Measurements from ENCODE around the gene HES1.

Gene HES1

DNA sequence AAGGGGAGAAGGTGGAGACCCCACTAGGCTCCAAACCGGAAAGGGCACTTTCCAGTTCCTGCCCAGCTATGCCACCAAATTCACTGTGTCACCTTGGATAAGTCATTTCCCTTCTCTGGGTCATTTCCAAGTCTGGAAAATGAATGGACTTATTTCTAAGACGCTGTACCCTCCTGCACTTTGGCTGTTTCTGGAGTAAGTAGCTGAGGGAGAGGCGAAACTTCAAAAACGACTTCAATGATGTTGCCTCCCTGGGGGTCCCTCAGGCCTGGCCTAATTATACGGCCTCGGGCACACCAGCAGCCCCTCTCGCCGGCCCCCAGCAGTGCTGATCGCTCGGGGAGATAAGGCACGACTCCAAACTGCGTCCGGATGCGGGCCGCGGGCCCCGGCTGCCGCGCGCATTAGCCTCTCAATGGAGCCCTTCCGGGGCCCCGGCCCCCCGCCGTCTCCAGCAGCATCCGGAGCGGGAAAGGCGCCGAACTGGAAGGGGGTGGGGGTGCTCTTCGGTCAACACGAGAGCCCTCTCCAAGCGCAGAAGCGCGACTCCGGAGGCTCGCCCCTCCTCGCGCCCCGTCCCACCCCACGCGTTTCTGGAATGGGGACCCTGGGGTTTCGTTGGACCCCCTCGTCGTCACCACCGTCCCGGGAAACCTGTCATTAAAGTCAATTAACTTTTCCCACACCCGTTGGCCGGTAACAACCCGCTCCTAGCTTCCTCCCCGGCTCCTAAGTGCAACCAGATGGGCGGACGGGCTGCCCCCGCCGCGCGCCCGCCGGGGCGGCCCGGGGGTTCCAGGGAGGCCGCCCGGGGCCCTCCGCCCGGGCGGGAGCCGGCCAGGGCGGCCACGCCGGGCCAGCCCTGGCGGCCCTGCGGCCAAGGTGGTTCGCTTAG is 4.8 kb downstream of the HES1 start:
- TF ChIP-seq POLR2AphosphoS5 (IDR thresholded peaks at IDR 0.05; ENCODE audit: low read depth, low read length) (0 out of 2 replicates have a peak, but pooled peaks have one; percentile 9), SIN3A (IDR thresholded peaks at IDR 0.05; ENCODE audit: borderline replicate concordance, insufficient read depth, low read length) (no peak)

DNA sequence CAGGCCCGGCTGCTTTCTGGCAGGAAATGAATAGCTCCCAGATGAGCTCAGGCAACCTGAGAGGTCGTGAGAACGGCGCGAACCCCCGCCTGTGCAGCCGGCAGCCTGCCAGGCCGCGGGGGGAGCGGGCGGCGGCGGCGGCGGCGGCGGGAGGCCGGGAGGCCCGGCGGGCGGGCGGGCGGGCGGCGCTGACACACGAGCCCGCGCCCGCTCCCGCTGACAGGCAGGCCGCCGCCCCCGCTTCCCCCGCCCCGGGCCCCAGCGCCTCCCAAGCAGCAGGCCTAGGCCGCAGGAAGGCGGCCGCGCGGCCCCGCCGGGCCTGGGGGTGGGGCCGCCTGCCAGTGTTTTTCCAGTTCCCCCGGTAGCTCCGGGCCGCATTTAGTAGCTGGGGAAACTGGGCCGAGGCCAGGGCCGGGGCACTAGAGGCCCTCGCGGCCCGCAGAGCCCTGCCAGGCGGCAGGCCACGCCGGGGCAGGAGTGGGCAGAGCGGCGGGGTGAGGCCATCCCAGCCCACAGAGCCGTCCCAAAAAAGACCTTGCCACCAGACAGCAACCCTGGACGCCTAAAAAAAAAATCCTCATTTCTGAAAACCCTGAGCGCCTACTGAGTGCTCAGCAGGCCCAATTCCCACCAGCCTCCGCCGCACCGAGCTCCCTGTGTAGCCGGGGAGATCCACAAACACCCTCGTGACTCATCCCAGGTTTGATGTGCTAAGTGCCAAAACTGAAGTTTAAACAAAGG is 5.6 kb downstream of the HES1 start:
- TF ChIP-seq FOXP2 (optimal IDR thresholded peaks at IDR 0.05; ENCODE audit: borderline replicate concordance, extremely low read depth, extremely low read length, insufficient read depth), result no peak
- no peak; the same call in 1 of the 2 replicates for TF ChIP-seq POLR2AphosphoS5 (IDR thresholded peaks at IDR 0.05; ENCODE audit: low read depth, low read length)
- TF ChIP-seq, protein P1, sequence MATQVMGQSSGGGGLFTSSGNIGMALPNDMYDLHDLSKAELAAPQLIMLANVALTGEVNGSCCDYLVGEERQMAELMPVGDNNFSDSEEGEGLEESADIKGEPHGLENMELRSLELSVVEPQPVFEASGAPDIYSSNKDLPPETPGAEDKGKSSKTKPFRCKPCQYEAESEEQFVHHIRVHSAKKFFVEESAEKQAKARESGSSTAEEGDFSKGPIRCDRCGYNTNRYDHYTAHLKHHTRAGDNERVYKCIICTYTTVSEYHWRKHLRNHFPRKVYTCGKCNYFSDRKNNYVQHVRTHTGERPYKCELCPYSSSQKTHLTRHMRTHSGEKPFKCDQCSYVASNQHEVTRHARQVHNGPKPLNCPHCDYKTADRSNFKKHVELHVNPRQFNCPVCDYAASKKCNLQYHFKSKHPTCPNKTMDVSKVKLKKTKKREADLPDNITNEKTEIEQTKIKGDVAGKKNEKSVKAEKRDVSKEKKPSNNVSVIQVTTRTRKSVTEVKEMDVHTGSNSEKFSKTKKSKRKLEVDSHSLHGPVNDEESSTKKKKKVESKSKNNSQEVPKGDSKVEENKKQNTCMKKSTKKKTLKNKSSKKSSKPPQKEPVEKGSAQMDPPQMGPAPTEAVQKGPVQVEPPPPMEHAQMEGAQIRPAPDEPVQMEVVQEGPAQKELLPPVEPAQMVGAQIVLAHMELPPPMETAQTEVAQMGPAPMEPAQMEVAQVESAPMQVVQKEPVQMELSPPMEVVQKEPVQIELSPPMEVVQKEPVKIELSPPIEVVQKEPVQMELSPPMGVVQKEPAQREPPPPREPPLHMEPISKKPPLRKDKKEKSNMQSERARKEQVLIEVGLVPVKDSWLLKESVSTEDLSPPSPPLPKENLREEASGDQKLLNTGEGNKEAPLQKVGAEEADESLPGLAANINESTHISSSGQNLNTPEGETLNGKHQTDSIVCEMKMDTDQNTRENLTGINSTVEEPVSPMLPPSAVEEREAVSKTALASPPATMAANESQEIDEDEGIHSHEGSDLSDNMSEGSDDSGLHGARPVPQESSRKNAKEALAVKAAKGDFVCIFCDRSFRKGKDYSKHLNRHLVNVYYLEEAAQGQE (IDR thresholded peaks at IDR 0.05; ENCODE audit: insufficient read depth in 1 of 2, low read depth in 2 of 2, low read length in 2 of 2), result 0 out of 4 replicates have a peak, but pooled peaks of 1 of the 2 experiments have one; percentile 9
- TF ChIP-seq SIN3A (IDR thresholded peaks at IDR 0.05; ENCODE audit: borderline replicate concordance, insufficient read depth, low read length), result no peak
- no peak for TF ChIP-seq TAF1 (IDR thresholded peaks at IDR 0.05; ENCODE audit: borderline replicate concordance, insufficient read depth, low read length)

DNA sequence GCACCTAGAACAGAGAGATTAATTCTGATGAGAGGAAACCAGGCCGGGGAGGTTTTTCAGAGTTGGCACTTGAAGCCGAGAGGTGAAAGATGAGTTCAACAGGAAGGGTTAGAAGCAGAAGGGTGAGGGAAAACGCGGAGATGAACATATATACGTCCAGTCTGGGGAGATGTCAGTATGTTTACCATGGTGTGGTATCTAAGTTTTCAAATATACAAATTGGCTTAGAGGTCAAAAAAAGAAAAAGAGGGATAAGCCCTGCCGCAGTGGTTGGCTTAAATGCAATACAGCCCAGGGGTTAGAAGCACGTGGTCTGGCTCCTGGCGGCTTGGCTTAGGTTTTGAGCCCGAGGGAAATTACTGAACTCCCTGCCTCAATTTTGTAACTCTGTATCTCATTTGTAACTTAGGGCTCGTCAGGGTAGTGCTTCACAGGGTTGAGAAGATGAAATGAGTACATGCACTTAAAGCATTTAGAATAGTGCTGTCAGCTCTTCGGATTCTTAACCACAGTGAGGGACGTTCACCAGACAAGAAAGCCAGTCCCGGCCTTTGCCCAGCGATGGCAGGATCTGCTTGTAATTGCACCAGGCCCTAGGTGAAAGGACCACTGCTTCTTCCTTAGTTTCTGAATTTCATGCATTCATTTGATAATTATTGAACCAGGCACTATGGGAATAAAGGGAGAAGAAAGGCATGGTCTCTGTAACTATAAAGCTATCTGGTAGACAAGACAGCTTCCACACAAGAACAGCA is 6.4 kb downstream of the HES1 start:
- no peak for TF ChIP-seq FOXP2 (optimal IDR thresholded peaks at IDR 0.05; ENCODE audit: borderline replicate concordance, extremely low read depth, extremely low read length, insufficient read depth)
- no peak for TF ChIP-seq TAF1 (IDR thresholded peaks at IDR 0.05; ENCODE audit: borderline replicate concordance, insufficient read depth, low read length)
- TF ChIP-seq, protein P1 (IDR thresholded peaks at IDR 0.05; ENCODE audit: insufficient read depth in 1 of 2, low read depth in 2 of 2, low read length in 2 of 2), result no peak
- TF ChIP-seq SIN3A (IDR thresholded peaks at IDR 0.05; ENCODE audit: borderline replicate concordance, insufficient read depth, low read length), result no peak
- no peak for TF ChIP-seq POLR2AphosphoS5 (IDR thresholded peaks at IDR 0.05; ENCODE audit: low read depth, low read length)

DNA sequence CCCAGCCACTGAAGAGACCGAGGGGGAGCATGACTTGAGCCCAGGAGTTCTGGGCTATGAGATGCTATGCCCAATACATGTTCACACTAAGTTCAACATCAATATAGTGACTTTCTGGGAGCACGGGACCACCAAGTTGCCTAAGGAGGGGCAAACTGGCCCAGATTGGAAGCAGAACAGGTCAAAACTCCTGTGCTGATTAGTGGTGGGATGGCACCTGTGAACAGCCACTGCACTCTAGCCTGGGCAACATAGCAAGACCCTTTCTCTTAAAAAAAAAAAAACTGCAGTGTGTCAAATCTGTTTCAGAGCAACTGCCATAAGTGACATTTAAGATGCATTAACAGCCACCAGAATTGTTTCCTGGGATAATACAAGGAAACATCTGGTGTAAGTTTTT is 9.8 kb downstream of the HES1 start:
- TF ChIP-seq, protein P1 (IDR thresholded peaks at IDR 0.05; ENCODE audit: insufficient read depth in 1 of 2, low read depth in 2 of 2, low read length in 2 of 2), result no peak
- no peak for TF ChIP-seq SIN3A (IDR thresholded peaks at IDR 0.05; ENCODE audit: borderline replicate concordance, insufficient read depth, low read length)
- TF ChIP-seq POLR2AphosphoS5 (IDR thresholded peaks at IDR 0.05; ENCODE audit: low read depth, low read length), result no peak
- TF ChIP-seq TAF1 (IDR thresholded peaks at IDR 0.05; ENCODE audit: borderline replicate concordance, insufficient read depth, low read length), result no peak
- no peak for TF ChIP-seq FOXP2 (optimal IDR thresholded peaks at IDR 0.05; ENCODE audit: borderline replicate concordance, extremely low read depth, extremely low read length, insufficient read depth)

DNA sequence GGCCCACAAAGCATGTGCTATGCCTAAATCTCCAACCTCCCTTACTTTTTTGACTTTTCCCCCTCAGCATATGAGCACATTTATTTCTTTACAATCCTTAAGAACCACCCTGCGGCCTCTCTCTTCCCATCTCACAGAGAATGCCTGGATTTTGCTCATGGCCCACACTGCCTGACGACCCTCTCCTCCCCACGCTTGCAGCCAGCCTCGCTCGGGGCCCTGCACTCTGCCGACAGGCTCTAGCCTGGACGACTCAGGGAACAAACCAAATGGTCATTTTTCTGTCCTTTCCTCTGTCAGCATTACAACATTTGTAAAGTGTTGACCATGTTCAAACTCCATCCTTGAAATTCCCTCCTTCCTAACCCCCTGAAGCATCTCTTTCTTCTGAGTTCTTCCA is 11.7 kb downstream of the HES1 start:
- TF ChIP-seq POLR2AphosphoS5 (IDR thresholded peaks at IDR 0.05; ENCODE audit: low read depth, low read length) (no peak), TAF1 (IDR thresholded peaks at IDR 0.05; ENCODE audit: borderline replicate concordance, insufficient read depth, low read length) (no peak)
- TF ChIP-seq, protein P1 (IDR thresholded peaks at IDR 0.05; ENCODE audit: insufficient read depth in 1 of 2, low read depth in 2 of 2, low read length in 2 of 2), result no peak
